OCI-LY3 (cell line): ENCODE data around the gene COX17.

Experiments
- H2AFZ ChIP-seq: fragments of 200-600, 300-600 bp; shearing (Covaris generic); 2 replicates; pipeline ENCODE4 v1.6.0; 2014; ENCODE audit warnings: antibody characterized with exemption, low read depth, low read length
- H3K27ac ChIP-seq: fragments of 200-600, 300-600 bp; sonication (generic); 2 replicates; pipeline ENCODE4 v1.5.1; 2014; ENCODE audit warnings: mild to moderate bottlenecking, low read length, moderate library complexity, mixed read lengths
- H3K27me3 ChIP-seq: fragments of 200-600, 300-600 bp; sonication (generic); 2 replicates; pipeline ENCODE4 v1.6.1; 2014; ENCODE audit warnings: low read depth, low read length, mixed read lengths
- H3K36me3 ChIP-seq: fragments of 200-600, 300-600 bp; sonication (generic); replicated peaks from 2 replicates; pipeline ENCODE3; 2014; ENCODE audit warnings: low read depth, low read length, mixed read lengths
- H3K4me1 ChIP-seq: fragments of 300-600, 200-600 bp; sonication (generic); 2 replicates; pipeline ENCODE4 v1.6.1; 2014; ENCODE audit warnings: low read length, mixed read lengths
- H3K4me2 ChIP-seq: fragments of 200-600, 300-600 bp; sonication (generic); 2 replicates; pipeline ENCODE4 v1.6.1; 2014; ENCODE audit warnings: low read length, mixed read lengths
- H3K4me3 ChIP-seq: fragments of 300-600, 200-600 bp; sonication (generic); 2 replicates; pipeline ENCODE4 v1.5.1; 2014; ENCODE audit warnings: antibody characterized with exemption, mild to moderate bottlenecking, low read length, moderate library complexity
- H3K79me2 ChIP-seq: fragments of 300-600, 200-600 bp; shearing (Covaris generic); 2 replicates; pipeline ENCODE4 v1.6.1; 2014; ENCODE audit warnings: mild to moderate bottlenecking, low read length, mixed read lengths
- H3K9ac ChIP-seq: fragments of 300-600, 200-600 bp; shearing (Covaris generic); 2 replicates; pipeline ENCODE4 v1.6.0; 2014; ENCODE audit warnings: mild to moderate bottlenecking, low read length, moderate library complexity
- H3K9me3 ChIP-seq: fragments of 200-600, 300-600 bp; shearing (Covaris generic); 2 replicates; pipeline ENCODE4 v1.6.1; 2014; ENCODE audit warnings: low read length, mixed read lengths; ENCODE audit not compliant: insufficient read depth
- H4K20me1 ChIP-seq: fragments of 200-600, 300-600 bp; sonication (generic); 2 replicates; pipeline ENCODE4 v1.6.1; 2016; ENCODE audit warnings: low read length, mixed read lengths; ENCODE audit not compliant: insufficient read depth
- CTCF ChIP-seq: fragments of 200-600, 300-600 bp; sonication (generic); IDR thresholded peaks from 2 replicates; pipeline ENCODE4 v1.5.1; 2014; ENCODE audit warnings: antibody characterized with exemption, low read length, low read depth
- EZH2phosphoT487 ChIP-seq: fragments of 200-600 bp; shearing (Covaris generic); IDR thresholded peaks from 2 replicates; pipeline ENCODE4 v1.6.1; 2018; ENCODE audit warnings: antibody characterized with exemption, mixed run types, low read depth

The COX17 gene

GRCh38 chr3:119657887-119658702 is 19.1 kb downstream of the COX17 start:
- Histone ChIP-seq H3K4me2 (no peak overlapping the region), H3K27ac (no peak overlapping the region), H3K4me3 (no peak overlapping the region), H3K36me3 (no peaks in the 10 kb centered on the region), H4K20me1 (no peaks in the 10 kb centered on the region), H3K9ac (no peak overlapping the region), H3K27me3 (no peaks in the 10 kb centered on the region), H2AFZ (no peak overlapping the region), H3K4me1 (peaks cover 16% of the 10 kb centered on the region), H3K9me3 (no peaks in the 10 kb centered on the region), H3K79me2 (no peaks in the 10 kb centered on the region)
- TF ChIP-seq EZH2phosphoT487 = no peak
- TF ChIP-seq CTCF = peak; percentile 13; the same call in 1 of the 2 replicates

GRCh38 chr3:119653876-119654275 is 23.3 kb downstream of the COX17 start:
- no peak overlapping the region for H3K4me2 ChIP-seq
- H3K9me3 ChIP-seq = no peaks in the 10 kb centered on the region
- TF ChIP-seq CTCF (no peak), EZH2phosphoT487 (no peak)
- H4K20me1 ChIP-seq = no peaks in the 10 kb centered on the region
- H3K36me3 ChIP-seq = no peaks in the 10 kb centered on the region
- H3K4me3 ChIP-seq = no peak overlapping the region
- peaks cover 6% of the 10 kb centered on the region; the same call in 1 of the 2 replicates for H3K4me1 ChIP-seq
- no peaks in the 10 kb centered on the region for H3K27me3 ChIP-seq
- H3K27ac ChIP-seq = no peak overlapping the region
- H2AFZ ChIP-seq = no peak overlapping the region
- no peak overlapping the region for H3K9ac ChIP-seq
- no peaks in the 10 kb centered on the region for H3K79me2 ChIP-seq

- no peak overlapping the region for H3K4me3 ChIP-seq
- TF ChIP-seq EZH2phosphoT487 (no peak), CTCF (no peak)
- H2AFZ ChIP-seq = no peak overlapping the region
- H3K4me2 ChIP-seq = no peak overlapping the region
- no peaks in the 10 kb centered on the region for H4K20me1 ChIP-seq
- no peaks in the 10 kb centered on the region for H3K9me3 ChIP-seq
- no peaks in the 10 kb centered on the region for H3K79me2 ChIP-seq
- no peaks in the 10 kb centered on the region for H3K36me3 ChIP-seq
- H3K9ac ChIP-seq = no peak overlapping the region
- no peaks in the 10 kb centered on the region for H3K27me3 ChIP-seq
- H3K27ac ChIP-seq = no peak overlapping the region
- H3K4me1 ChIP-seq = no peaks in the 10 kb centered on the region
Observed at GRCh38 chr3:119652306-119653033, 24.7 kb downstream of the COX17 start.

- Histone ChIP-seq H3K4me3 (no peak overlapping the region), H2AFZ (no peak overlapping the region), H3K27ac (no peak overlapping the region), H3K36me3 (no peaks in the 10 kb centered on the region), H3K27me3 (no peaks in the 10 kb centered on the region), H4K20me1 (no peaks in the 10 kb centered on the region), H3K79me2 (no peaks in the 10 kb centered on the region), H3K4me2 (no peak overlapping the region), H3K9ac (no peak overlapping the region), H3K4me1 (no peaks in the 10 kb centered on the region), H3K9me3 (no peaks in the 10 kb centered on the region)
- TF ChIP-seq EZH2phosphoT487 = no peak
Observed at GRCh38 chr3:119649761-119650160, 27.4 kb downstream of the COX17 start.
